Karpas-422 (cell line): ENCODE results near the gene CEP350. TPM values are rescaled to one million over a fixed set of nuclear protein-coding genes. Genes with fewer than 3 reads are reported as not detected.
A peak's percentile ranks its signal among the peaks of the same experiment; 100 is the strongest.

Experiments
- DNase-seq: peaks from one replicate; pipeline ENCODE4 v3.0.0-alpha.2; 2015
- H2AFZ ChIP-seq: fragments of 200-600 bp; sonication (generic); 2 replicates; pipeline ENCODE4 v1.6.1; 2014; ENCODE audit warnings: antibody characterized with exemption, low read length, mixed read lengths
- H3K27ac ChIP-seq: fragments of 200-600 bp; sonication (generic); 2 replicates; pipeline ENCODE4 v1.5.1; 2014; ENCODE audit warnings: mild to moderate bottlenecking, low read length, moderate library complexity
- H3K27me3 ChIP-seq: fragments of 200-600 bp; sonication (generic); 2 replicates; pipeline ENCODE4 v1.6.1; 2014; ENCODE audit warnings: low read length, mixed read lengths
- H3K36me3 ChIP-seq: fragments of 200-600 bp; sonication (generic); 2 replicates; pipeline ENCODE4 v1.6.1; 2014; ENCODE audit warnings: low read length, mixed read lengths; ENCODE audit not compliant: insufficient read depth
- H3K4me1 ChIP-seq: fragments of 200-600 bp; sonication (generic); 2 replicates; pipeline ENCODE4 v1.6.1; 2014; ENCODE audit warnings: mild to moderate bottlenecking, low read length, mixed read lengths
- H3K4me2 ChIP-seq: fragments of 200-600 bp; sonication (generic); 2 replicates; pipeline ENCODE4 v1.6.1; 2014; ENCODE audit warnings: low read length, low read depth, mild to moderate bottlenecking; ENCODE audit not compliant: poor library complexity, severe bottlenecking
- H3K4me3 ChIP-seq: fragments of 200-600 bp; sonication (generic); 2 replicates; pipeline ENCODE4 v1.5.1; 2014; ENCODE audit warnings: mild to moderate bottlenecking, antibody characterized with exemption, low read length, mixed read lengths
- H3K79me2 ChIP-seq: fragments of 200-600 bp; sonication (generic); 2 replicates; pipeline ENCODE4 v1.6.1; 2014; ENCODE audit warnings: mild to moderate bottlenecking, low read length, mixed read lengths
- H3K9ac ChIP-seq: fragments of 200-600 bp; sonication (generic); 2 replicates; pipeline ENCODE4 v1.6.0; 2014; ENCODE audit warnings: low read length
- H3K9me2 ChIP-seq: fragments of 200-600 bp; sonication (generic), shearing (Covaris generic); replicated peaks from 2 replicates; pipeline ENCODE4 v1.6.0; 2014; ENCODE audit warnings: mild to moderate bottlenecking, low read length, moderate library complexity; ENCODE audit not compliant: insufficient read depth
- H3K9me3 ChIP-seq: fragments of 300-700, 200-600 bp; sonication (generic); 2 replicates; pipeline ENCODE4 v1.6.1; 2014; ENCODE audit warnings: low read length, mixed read lengths
- H4K20me1 ChIP-seq: fragments of 200-600 bp; sonication (generic); 2 replicates; pipeline ENCODE4 v1.6.1; 2014; ENCODE audit warnings: mild to moderate bottlenecking, antibody characterized with exemption, low read length, low read depth; ENCODE audit not compliant: insufficient read depth
- total RNA-seq: library from RNA; depleted of rRNA; stranded (reverse); fragments of >200 nt; shearing (Covaris generic); gene quantifications from 2 replicates; pipeline ENCODE4 v1.2.3, GENCODE V29; 2014; ENCODE audit warnings: low replicate concordance

The CEP350 gene
- total RNA-seq, 1 experiment from 2014 or later = 72.3 TPM

DNA sequence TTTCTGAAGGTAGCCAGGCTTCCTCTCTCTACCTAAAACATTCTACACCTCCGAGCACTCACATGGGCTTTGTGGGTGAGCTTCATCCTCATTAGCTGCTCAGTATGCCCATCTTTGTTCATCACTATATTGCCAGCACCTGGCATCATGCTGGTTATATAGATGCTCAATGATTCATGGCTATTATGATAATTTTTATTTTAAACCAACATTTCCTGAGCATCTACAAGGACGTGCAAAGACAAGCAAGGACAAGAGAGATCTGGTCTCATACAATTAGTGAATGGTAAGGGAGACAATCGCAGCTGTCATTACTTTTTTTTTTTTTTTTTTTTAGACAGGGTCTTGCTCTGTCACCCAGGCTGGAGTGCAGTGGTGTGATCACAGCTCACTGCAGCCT is 188.7 kb downstream of the CEP350 start:
- no peaks in the 10 kb centered on the region for H3K27me3 ChIP-seq
- no peaks in the 10 kb centered on the region for H3K36me3 ChIP-seq
- DNase-seq = no peak
- H3K9ac ChIP-seq = no peak overlapping the region
- H3K9me3 ChIP-seq = no peaks in the 10 kb centered on the region
- H4K20me1 ChIP-seq = no peaks in the 10 kb centered on the region
- no peak overlapping the region for H2AFZ ChIP-seq
- no peak overlapping the region for H3K4me2 ChIP-seq
- H3K79me2 ChIP-seq = no peaks in the 10 kb centered on the region
- H3K4me1 ChIP-seq = no peaks in the 10 kb centered on the region
- H3K9me2 ChIP-seq = no peaks in the 10 kb centered on the region
- no peak overlapping the region for H3K27ac ChIP-seq
- H3K4me3 ChIP-seq = no peak overlapping the region

DNA sequence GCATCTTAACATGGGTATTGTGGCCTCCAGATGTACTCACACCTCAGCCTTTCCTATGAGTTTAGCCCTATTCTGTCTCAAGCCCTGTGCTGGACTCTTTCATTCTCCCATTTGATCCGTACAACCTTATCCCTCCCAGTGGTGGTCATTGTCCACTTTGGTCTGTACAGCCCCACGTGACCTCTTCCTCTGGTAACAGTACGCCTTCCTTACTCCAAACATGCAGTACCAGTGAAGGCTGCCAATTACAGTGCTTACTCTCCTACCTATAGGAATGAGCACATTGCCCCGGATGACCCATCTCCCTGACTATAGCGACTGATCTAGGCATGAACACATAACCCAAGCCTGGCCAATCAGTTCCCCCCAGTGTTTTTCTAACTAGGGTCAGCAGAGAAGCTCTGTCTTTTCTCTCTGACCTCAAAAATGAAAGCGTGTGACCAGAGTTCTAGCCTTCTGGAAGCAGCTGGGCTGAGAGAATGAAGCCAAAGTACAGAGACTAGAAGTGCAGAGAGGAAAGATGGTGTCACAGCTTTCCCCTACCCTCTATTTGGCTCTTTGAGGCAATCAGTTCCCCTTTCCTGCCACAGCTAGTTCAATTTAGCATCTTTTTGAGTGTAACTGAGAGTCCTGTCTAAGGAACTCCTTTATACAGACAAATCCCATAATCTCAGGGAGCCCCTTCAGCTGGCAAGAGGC is 190.2 kb downstream of the CEP350 start:
- no peak for DNase-seq
- Histone ChIP-seq H3K27ac (no peak overlapping the region), H3K79me2 (no peaks in the 10 kb centered on the region), H3K9ac (no peak overlapping the region), H3K36me3 (no peaks in the 10 kb centered on the region), H3K4me3 (no peak overlapping the region), H3K9me3 (no peaks in the 10 kb centered on the region), H3K4me2 (no peak overlapping the region), H3K9me2 (no peaks in the 10 kb centered on the region), H2AFZ (no peak overlapping the region), H4K20me1 (no peaks in the 10 kb centered on the region), H3K4me1 (no peaks in the 10 kb centered on the region), H3K27me3 (no peaks in the 10 kb centered on the region)

DNA sequence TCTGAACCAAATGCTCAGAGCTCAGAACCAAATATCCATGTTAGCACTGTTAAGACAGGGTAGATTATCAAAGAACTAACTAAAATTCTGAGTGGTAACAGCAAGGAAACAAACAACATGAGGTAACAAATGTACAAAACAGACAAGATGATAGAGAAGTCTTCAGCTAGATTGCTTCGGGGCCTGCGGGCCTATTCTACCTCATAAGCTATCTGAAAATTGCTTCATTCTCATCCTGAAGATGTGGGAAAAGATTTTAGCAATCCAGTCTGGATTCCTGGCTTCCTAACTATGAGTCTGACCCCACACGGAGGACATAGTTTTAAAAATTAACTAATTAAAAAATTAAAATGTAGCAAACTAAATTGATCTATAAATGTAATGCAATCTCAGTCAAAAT is 190.8 kb downstream of the CEP350 start:
- no peaks in the 10 kb centered on the region for H3K9me2 ChIP-seq
- no peaks in the 10 kb centered on the region for H3K79me2 ChIP-seq
- no peaks in the 10 kb centered on the region for H3K36me3 ChIP-seq
- H3K4me2 ChIP-seq = no peak overlapping the region
- H3K4me3 ChIP-seq = no peak overlapping the region
- H4K20me1 ChIP-seq = no peaks in the 10 kb centered on the region
- DNase-seq = no peak
- H3K9me3 ChIP-seq = no peaks in the 10 kb centered on the region
- H3K27me3 ChIP-seq = no peaks in the 10 kb centered on the region
- H3K9ac ChIP-seq = no peak overlapping the region
- H3K27ac ChIP-seq = no peak overlapping the region
- H3K4me1 ChIP-seq = no peaks in the 10 kb centered on the region
- no peak overlapping the region for H2AFZ ChIP-seq

DNA sequence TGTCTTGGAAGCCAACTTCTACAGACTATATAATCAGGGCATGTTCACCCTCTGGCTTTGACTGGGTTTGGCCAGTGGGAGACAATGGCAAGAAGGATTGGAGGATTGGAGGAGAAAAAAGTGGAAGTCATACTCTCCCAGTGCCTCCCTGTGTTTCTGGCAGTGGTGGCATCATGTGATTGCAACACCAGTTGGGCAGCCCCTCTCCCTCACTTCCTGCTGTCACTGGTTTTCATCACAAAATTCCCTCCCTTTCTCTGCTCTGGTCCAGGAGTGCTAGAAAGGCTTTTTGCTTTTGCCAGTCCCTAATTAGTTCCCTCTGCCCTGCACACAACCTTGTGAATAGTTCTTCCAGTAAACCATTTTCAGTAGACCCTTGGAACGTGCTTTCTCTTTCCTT is 196.4 kb downstream of the CEP350 start:
- no peak for DNase-seq
- Histone ChIP-seq H3K27ac (no peak overlapping the region), H3K9me2 (no peaks in the 10 kb centered on the region), H3K4me1 (peaks cover 19% of the 10 kb centered on the region), H3K27me3 (no peaks in the 10 kb centered on the region), H4K20me1 (no peaks in the 10 kb centered on the region), H3K79me2 (no peaks in the 10 kb centered on the region), H3K4me2 (no peak overlapping the region), H3K9me3 (no peaks in the 10 kb centered on the region), H3K9ac (no peak overlapping the region), H3K4me3 (no peak overlapping the region), H2AFZ (no peak overlapping the region), H3K36me3 (no peaks in the 10 kb centered on the region)

DNA sequence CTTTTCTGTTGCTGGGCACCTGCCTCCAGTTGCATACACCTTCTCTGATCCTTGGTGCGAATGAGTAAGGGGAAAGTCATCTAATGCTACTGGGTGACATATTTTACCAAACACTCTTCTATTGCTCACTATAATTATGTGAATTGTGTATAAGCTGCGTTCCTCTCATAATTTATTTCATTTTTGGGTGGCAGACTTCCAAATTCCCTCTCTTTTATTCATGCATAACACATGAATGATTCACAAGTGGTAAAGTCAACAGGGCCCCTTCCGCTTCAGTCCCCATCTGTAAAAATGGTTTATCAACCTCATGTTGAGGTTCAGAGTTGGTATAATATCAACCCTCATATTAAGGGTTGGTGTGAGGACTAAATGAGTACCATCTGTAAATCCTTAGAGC is 196.9 kb downstream of the CEP350 start:
- no peak overlapping the region for H2AFZ ChIP-seq
- no peaks in the 10 kb centered on the region for H3K36me3 ChIP-seq
- no peaks in the 10 kb centered on the region for H3K9me2 ChIP-seq
- H3K4me1 ChIP-seq = peaks cover 22% of the 10 kb centered on the region
- DNase-seq = no peak
- no peaks in the 10 kb centered on the region for H3K9me3 ChIP-seq
- no peaks in the 10 kb centered on the region for H4K20me1 ChIP-seq
- no peaks in the 10 kb centered on the region for H3K79me2 ChIP-seq
- H3K27ac ChIP-seq = no peak overlapping the region
- no peak overlapping the region for H3K9ac ChIP-seq
- H3K27me3 ChIP-seq = no peaks in the 10 kb centered on the region
- no peak overlapping the region for H3K4me2 ChIP-seq
- H3K4me3 ChIP-seq = no peak overlapping the region

DNA sequence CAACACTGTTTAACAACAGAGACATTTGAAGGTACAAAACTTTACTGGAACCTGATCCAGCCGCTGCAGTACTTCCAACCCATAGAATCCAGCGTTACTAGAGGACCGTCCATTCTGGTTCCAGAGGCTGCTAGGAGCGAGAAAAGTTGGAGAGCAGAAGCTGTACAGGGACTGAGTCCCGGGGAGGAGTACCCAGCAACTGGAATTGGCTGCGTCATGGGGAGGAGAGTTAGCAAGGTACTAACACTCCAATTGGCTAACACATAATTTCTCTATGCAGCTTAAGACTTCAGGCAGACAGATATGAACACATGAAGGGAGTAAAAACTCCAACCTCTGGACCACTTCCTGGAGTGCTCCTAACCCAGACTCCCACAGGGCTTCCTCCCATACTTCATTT is 198.0 kb downstream of the CEP350 start:
- no peak overlapping the region for H3K4me3 ChIP-seq
- H3K36me3 ChIP-seq = no peaks in the 10 kb centered on the region
- H3K9me3 ChIP-seq = no peaks in the 10 kb centered on the region
- no peaks in the 10 kb centered on the region for H3K27me3 ChIP-seq
- H3K4me2 ChIP-seq = no peak overlapping the region
- no peaks in the 10 kb centered on the region for H4K20me1 ChIP-seq
- no peak overlapping the region for H2AFZ ChIP-seq
- no peaks in the 10 kb centered on the region for H3K9me2 ChIP-seq
- no peaks in the 10 kb centered on the region for H3K79me2 ChIP-seq
- DNase-seq = no peak
- no peak overlapping the region for H3K9ac ChIP-seq
- H3K4me1 ChIP-seq = peaks cover 22% of the 10 kb centered on the region
- H3K27ac ChIP-seq = no peak overlapping the region

DNA sequence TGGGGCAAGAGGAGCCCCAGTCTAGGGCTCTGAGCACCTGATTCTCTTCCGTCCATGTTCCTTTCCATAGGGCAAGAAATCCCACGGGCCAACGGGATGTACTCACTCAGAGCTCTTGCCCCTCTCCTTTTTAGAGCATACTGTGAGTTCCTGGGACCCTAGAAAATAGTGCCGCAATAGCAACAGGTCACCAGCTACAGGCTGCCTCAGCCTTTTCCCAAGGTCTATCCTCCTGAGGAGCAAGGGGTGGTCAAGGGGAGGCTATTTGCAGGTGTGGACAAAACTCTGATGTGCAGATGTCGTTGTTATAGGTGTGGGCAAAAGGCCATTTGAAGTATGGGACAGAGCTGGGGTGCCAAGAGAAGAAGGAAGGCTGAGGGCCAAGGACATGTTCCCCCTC is 198.4 kb downstream of the CEP350 start:
- Histone ChIP-seq H3K4me1 (peaks cover 22% of the 10 kb centered on the region), H3K79me2 (no peaks in the 10 kb centered on the region), H3K4me2 (no peak overlapping the region), H3K4me3 (no peak overlapping the region), H2AFZ (no peak overlapping the region), H3K27ac (no peak overlapping the region), H3K9me2 (no peaks in the 10 kb centered on the region), H3K9me3 (no peaks in the 10 kb centered on the region), H4K20me1 (no peaks in the 10 kb centered on the region), H3K27me3 (no peaks in the 10 kb centered on the region), H3K36me3 (no peaks in the 10 kb centered on the region), H3K9ac (no peak overlapping the region)
- no peak for DNase-seq

DNA sequence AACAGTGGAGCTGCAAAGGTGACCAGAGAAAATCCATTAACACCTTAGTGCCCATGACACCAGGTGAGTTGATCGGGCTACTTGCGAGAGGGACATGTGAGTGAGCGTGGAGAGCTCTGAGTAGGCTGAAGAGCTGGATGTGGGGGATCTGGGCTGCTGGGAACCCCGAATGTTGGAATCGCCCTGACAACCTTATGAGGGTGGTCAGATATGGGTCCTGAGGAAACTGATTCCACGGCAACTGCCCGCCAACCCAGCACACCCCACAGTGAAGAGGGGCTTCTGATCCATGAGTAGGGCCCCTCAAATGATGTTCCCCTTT is 199.4 kb downstream of the CEP350 start:
- Histone ChIP-seq H3K4me1 (peaks cover 22% of the 10 kb centered on the region), H3K9me3 (no peaks in the 10 kb centered on the region), H3K27me3 (no peaks in the 10 kb centered on the region), H3K9ac (peak overlapping the region; percentile 79), H3K9me2 (no peaks in the 10 kb centered on the region), H3K4me2 (peak overlapping the region; percentile 84), H4K20me1 (no peaks in the 10 kb centered on the region), H3K27ac (no peak overlapping the region), H2AFZ (peak overlapping the region; percentile 87; the same call in 1 of the 2 replicates), H3K4me3 (peak overlapping the region; percentile 81), H3K79me2 (no peaks in the 10 kb centered on the region), H3K36me3 (no peaks in the 10 kb centered on the region)
- peak; percentile 44 for DNase-seq
